Measurements from ENCODE around the gene PARP1. TPM values are rescaled to one million over a fixed set of nuclear protein-coding genes. Genes with fewer than 3 reads are reported as not detected.

The PARP1 gene
- polyA plus RNA-seq, 10 donors = 86.3 to 107 (median 97.9) TPM

GRCh38 chr1:226312065-226312464, 95.8 kb downstream of the PARP1 start:
- no peak for DNase-seq

- no peak for DNase-seq
These were observed 96.5 kb downstream of the PARP1 start for GRCh38 chr1:226311376-226311775.

Other genes with a start within 250 kb of the PARP1 start
- gene ACBD3, start 221.4 kb downstream of the PARP1 start, polyA plus RNA-seq (ENCODE audit: insufficient read length in 10 of 10) = 10 to 100 TPM; 45.6 to 63.1 (median 51.4) TPM
- gene MIXL1, start 184.4 kb downstream of the PARP1 start, polyA plus RNA-seq (ENCODE audit: insufficient read length in 10 of 10) = under 1 TPM; 0.26 to 0.60 (median 0.47) TPM
- 1 to 10 TPM; 5.6 to 9.4 (median 7.5) TPM for gene LIN9, start 98.9 kb downstream of the PARP1 start, polyA plus RNA-seq (ENCODE audit: insufficient read length in 10 of 10)
- 10 to 100 TPM in 7 of 10 donors, 1 to 10 TPM in 3; 6.1 to 18.6 (median 13.6) TPM for gene STUM, start 140.7 kb upstream of the PARP1 start, polyA plus RNA-seq (ENCODE audit: insufficient read length in 10 of 10)

Measured in muscle of back (tissue), 11 donors.